NCI-H774 (cell line): Measurements from ENCODE around the gene WNT9A.
"Not testable (repeated sequence)": the region's sequence is repeated elsewhere in the genome, so short reads cannot be mapped to it uniquely, and the experiment has no call there.

ENCODE experiments used
- DNase-seq: peaks from one replicate; lab custom pipeline; 2025; lab: John Stamatoyannopoulos, UW

WNT9A gene

GRCh38 chr1:227886503-227886961, 61.2 kb downstream of the WNT9A start:
- DNase-seq, result no peak

DNA sequence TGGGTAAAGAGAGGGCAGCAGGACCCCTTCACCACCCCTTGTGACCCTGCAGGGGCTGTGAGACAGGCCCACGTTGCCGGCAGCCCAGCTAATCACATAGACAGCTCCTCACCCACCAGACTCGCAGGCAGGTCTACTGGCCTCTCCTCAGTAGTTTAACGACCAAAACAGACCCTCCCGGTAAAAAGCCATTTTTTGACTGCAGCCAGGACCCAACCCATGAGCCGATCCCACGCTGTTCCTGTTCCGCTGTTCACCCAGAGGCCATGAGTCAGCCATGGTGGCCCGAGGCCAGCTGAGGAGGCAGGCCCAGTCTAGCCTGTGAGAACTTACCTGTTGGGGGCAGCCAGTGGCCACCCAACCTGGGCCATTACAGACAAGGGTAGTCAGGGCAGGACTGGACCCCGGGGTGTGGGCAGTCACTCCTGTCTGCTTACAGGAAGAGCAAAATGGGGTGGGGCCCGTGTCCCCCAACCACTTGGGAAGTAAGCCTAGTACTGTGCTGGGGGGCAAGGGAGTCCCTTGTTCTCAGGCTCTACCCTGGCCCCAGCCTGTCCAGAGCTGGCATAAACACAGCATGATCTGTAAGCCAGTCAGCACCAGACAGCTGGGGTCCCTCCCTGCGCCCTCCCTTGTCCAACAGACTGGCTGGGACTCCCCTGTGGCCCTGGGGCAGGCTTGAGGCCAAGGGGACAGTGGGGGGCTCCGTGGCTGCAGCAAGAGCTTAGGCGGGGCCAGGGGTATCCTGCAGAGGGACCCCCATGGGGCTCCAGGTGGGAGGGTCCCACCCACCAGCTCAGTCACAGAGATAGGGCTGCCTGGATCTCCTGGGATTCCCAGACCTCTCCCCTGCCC, 61.9 kb downstream of the WNT9A start:
- no peak for DNase-seq

DNA sequence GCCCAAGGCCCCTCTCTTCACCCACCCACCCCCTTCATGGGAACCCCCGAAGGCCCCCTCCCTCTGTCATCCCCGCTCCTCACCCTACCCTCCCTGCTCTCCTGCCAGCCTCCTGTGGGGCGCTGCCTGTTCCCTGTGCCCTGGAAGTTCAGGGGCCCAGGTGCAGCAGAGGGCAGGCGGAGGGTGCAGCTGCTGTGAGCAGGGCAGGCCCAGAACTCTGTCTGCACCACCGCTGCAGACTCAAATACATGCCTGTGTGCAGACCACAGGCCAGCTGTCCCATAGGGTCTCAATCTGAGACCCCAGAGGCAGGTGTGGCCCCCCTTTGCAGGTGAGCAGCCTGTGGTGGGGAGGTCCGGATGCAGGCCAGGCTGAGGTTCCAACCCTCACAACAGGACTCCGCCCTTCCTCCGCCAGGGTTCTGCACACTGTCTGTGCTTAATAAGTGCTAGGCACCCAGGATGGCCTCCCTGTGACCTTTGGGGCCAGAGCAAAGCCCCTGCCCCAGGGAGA, 62.5 kb downstream of the WNT9A start:
- no peak for DNase-seq

- no peak for DNase-seq
Measured at GRCh38 chr1:227884370-227885134, 63.2 kb downstream of the WNT9A start.

DNA sequence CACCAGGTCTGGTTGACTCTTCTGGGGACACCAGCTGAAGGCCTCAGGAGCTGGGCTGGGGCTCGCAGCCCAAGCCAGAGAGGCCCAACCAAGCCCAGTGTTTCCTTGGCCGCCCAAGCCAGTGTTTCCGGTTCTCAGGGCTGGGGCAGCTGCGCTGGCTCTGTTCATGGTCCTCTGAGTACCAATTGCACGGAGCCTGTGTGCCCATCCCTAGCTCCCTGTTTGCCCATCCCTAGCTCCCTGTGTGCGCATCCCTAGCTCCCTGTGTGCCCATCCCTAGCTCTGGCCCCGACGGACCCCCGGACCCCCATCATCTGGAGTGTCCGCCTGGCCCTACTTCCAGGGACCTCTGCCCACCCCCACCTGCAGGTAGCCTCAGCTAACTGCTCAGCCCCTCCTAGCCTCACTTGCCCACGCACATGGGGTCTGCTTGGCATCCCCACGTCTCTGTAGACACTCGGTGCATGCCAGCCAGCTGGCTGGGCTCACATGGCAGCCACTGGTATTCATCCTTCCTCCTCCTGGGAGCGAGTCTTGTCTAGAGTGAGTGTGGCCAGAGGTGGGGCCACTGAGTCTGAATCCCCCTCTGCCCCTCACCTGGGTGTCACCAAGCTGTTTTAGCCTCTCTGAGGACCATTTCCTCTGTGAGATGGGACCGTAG, 64.0 kb downstream of the WNT9A start:
- DNase-seq, result no peak

GRCh38 chr1:227883073-227883520, 64.6 kb downstream of the WNT9A start:
- no peak for DNase-seq

DNA sequence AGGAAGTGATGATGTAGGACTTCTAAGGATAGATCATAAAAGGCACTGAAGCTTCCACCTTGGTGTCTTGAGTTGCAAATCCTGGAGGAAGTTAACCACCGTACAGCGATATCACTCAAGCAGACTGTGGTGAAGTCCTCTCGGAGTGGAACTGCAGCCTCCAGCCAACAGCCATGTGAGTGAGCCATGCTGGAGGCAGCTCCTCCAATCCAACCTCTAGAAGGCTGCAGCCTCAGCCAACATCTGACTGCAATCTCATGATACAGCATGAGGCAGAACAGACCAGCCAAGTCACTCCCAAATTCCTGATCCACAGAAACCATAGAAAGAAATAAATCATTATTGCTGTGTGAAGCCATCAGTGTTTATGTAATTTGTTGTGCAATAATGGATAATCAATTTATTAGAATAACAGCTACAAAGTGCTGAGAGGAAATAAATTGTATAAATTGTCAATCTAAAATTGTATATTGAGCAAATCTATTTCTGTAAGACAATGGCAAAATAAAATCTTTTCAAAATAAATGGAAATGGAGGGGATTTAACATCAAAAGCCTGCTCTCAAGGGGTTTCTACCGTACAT, 67.3 kb downstream of the WNT9A start:
- DNase-seq, result no peak

DNA sequence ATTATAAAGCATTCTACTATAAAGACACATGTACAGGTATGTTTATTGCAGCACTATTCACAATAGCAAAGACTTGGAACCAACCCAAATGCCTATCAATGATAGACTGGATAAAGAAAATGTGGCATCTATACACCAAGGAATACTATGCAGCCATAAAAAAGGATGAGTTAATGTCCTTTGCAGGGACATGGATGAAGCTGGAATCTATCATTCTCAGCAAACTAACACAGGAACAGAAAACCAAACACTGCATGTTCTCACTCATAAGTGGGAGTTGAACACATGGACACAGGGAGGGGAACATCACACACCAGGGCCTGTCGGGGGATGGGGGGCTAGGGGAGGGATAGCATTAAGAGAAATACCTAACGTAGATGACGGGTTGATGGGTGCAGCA, 69.9 kb downstream of the WNT9A start:
- not testable (repeated sequence) for DNase-seq

DNA sequence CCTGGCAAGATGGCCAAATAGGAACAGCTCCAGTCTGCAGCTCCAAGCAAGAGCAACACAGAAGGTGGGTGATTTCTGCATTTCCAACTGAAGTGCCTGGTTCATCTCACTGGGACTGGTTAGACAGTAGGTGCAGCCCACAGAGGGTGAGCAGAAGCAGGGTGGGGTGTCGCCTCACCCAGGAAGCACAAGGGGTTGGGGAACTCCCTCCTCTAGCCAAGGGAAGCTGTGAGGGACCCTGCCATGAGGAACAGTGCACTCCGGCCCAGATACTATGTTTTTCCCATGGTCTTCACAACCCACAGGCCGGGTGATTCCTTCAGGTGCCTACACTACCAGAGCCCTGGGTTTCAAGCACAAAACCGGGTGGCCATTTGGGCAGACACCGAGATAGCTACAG, 75.8 kb downstream of the WNT9A start:
- not testable (repeated sequence) for DNase-seq

DNA sequence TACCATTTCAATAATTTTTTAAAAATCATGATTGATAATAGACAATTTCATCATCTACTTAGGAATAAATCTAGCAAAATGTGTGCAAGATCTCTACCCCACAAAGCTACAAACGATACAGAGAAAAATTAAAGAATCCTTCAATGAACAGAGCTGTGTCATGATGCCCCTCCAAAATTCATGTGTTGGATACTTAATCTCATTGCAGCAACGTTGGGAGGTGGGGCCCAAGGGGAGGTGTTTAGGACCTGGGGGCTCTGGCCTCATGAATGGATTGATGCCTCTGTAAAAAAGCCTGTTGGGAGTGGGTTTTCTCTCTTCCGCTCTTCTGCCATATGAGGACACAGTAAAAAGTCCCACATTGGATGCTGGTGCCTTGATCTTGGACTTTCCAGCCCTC, 77.4 kb downstream of the WNT9A start:
- no peak for DNase-seq

DNA sequence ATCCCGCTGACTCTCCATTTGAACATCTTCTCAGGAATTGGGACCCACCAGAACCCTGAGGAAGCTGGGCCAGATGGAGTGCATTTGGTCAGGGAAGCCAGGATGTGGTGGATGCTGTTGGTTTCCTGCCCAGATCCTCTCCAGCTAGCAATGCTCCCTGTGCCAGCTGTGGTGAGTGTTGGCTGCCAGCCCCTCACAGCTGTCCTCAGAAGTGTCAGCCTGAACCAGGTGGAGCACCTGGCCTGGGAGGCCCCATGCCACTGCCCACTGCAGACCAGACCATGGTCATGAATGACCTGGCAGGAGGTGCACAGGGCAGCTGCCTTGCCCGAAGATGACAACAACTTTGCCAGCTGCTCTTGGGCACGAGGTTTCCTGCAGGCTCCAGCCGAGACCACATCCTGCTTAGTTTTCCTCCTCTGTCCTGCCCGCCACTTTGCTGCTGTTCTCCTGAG, 77.9 kb downstream of the WNT9A start:
- DNase-seq, result no peak

DNA sequence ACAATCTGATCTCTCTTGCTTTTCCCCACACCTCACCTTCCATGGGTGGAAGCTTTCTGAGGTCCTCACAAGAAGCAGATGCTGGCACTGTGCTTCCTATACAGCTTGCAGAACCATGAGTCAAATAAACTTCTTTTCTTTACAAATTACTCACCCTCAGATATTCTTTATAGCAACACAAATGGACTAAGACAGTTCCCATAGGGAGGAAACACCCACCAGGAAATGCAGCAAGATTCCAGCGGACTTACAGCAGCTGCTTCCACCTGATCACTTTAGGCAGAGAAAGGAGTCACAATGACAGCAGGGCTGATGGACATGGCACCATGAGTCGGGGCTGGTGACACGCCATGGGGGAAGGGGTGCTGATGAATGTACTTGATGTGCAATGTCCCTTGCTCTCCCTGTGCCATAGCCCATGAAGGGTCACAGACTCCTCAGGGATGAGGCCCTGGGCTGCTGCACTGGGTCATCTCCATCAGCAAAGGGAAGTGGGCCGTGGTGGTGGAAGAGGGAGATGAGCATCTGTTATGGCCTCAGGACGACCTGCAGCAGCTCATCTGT, 78.4 kb downstream of the WNT9A start:
- DNase-seq, result no peak
